Type B pancreatic cell (in vitro differentiated cells): ENCODE measurements around the gene DNER. TPM values are rescaled to one million over a fixed set of nuclear protein-coding genes. Genes with fewer than 3 reads are reported as not detected.

ENCODE experiments used
- DNase-seq: peaks from one replicate; pipeline ENCODE4 v3.0.0; 2021; ENCODE audit warnings: mixed read lengths; ENCODE audit not compliant: unreplicated experiment; ENCODE audit errors: extremely low spot score
- H3K27ac Mint-ChIP-seq: 2 replicates; pipeline ENCODE4 v1.8.0; 2021; ENCODE audit warnings: mild to moderate bottlenecking, mixed read lengths
- H3K27me3 Mint-ChIP-seq: 2 replicates; pipeline ENCODE4 v1.8.0; 2021; ENCODE audit warnings: mixed read lengths
- H3K36me3 Mint-ChIP-seq: 2 replicates; pipeline ENCODE4 v1.8.0; 2021; ENCODE audit warnings: mixed read lengths
- H3K4me1 Mint-ChIP-seq: one replicate; pipeline ENCODE4 v1.8.0; 2021; ENCODE audit warnings: mixed read lengths; ENCODE audit not compliant: unreplicated experiment
- H3K4me3 Mint-ChIP-seq: 2 replicates; pipeline ENCODE4 v1.8.0; 2021; ENCODE audit warnings: mild to moderate bottlenecking, mixed read lengths
- H3K9me3 Mint-ChIP-seq: 2 replicates; pipeline ENCODE4 v1.8.0; 2021; ENCODE audit warnings: mixed read lengths
- total RNA-seq: library from RNA; stranded (reverse); gene quantifications from 2 replicates; pipeline ENCODE4 v1.2.1, GENCODE V29; 2021; ENCODE audit warnings: low replicate concordance
- TF ChIP-seq, protein P1 (sequence below): fragments of 200-600 bp; sonication (generic); conservative IDR thresholded peaks from 2 replicates; pipeline ENCODE4 v1.5.0; 2021; ENCODE audit warnings: antibody characterized with exemption, mild to moderate bottlenecking

The DNER gene
- total RNA-seq, 1 donor from 2014 or later = 15.9 TPM

DNA sequence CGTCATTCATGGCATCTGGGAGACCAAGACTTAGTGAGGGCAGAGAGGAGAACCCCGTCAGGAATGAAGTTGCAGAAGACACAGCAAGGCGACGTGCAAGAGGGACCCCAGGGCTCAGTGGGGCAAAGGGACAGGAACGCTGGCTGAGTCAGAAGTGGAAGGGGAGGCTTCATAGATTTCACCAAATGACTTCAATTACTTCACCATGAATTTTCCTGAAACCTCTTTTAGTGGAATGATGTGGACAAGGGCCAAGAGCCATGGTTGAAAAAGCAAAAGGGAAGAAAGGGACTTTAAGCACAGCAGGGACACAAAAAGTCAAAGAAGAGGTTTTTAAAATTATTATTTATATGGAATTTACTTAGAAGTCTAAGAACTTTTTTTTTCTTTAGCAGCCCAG, 301.7 kb downstream of the DNER start:
- Mint-ChIP-seq H3K4me3 (no peak overlapping the region), H3K27me3 (no peaks in the 10 kb centered on the region), H3K27ac (no peak overlapping the region), H3K36me3 (peaks cover 4% of the 10 kb centered on the region), H3K4me1 (peaks cover 8% of the 10 kb centered on the region), H3K9me3 (no peaks in the 10 kb centered on the region)
- DNase-seq = no peak
- TF ChIP-seq, protein P1, sequence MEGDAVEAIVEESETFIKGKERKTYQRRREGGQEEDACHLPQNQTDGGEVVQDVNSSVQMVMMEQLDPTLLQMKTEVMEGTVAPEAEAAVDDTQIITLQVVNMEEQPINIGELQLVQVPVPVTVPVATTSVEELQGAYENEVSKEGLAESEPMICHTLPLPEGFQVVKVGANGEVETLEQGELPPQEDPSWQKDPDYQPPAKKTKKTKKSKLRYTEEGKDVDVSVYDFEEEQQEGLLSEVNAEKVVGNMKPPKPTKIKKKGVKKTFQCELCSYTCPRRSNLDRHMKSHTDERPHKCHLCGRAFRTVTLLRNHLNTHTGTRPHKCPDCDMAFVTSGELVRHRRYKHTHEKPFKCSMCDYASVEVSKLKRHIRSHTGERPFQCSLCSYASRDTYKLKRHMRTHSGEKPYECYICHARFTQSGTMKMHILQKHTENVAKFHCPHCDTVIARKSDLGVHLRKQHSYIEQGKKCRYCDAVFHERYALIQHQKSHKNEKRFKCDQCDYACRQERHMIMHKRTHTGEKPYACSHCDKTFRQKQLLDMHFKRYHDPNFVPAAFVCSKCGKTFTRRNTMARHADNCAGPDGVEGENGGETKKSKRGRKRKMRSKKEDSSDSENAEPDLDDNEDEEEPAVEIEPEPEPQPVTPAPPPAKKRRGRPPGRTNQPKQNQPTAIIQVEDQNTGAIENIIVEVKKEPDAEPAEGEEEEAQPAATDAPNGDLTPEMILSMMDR = no peak

DNA sequence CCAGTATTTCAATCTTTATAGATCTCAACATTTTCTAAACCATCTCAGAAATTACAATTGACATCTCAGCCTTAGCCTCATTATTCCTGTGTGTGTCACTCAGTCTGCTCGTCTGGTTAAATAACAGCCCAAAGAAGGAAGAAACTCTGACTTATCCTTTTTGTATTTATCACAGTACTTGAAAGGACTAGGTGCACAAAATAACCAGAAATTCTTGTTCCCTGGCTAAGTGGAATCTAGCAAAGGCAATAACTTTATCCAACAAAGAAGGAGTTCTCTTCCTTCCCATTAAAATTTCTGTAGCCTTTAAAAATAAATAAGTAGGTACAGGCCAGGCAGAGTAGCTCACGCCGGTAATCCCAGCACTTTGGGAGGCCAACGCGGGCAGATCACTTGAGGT, 303.4 kb downstream of the DNER start:
- H3K27ac Mint-ChIP-seq = peak overlapping the region; percentile 78
- peaks cover 4% of the 10 kb centered on the region for H3K36me3 Mint-ChIP-seq
- H3K9me3 Mint-ChIP-seq = no peaks in the 10 kb centered on the region
- H3K27me3 Mint-ChIP-seq = no peaks in the 10 kb centered on the region
- H3K4me3 Mint-ChIP-seq = peak overlapping the region; percentile 49
- peaks cover 8% of the 10 kb centered on the region for H3K4me1 Mint-ChIP-seq
- TF ChIP-seq, protein P1 = no peak
- DNase-seq = no peak

DNA sequence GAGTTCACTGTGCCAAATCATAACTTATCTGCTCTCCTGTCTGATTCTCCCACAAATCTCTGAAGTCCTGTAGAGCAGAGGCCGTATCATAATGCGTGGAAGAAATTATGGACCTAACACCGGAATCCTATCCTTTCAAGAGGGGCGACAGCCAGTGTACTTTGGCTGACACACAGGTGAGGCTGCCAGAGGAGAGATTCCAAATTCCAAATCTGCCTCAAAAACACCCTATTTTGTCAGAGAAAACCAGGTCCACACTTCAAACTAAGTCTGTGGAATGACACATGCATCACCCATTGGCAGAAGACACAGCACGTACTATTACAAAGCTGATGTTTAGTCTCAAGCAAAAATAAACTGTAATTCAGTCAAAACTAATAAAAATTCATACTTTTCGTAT, 304.1 kb downstream of the DNER start:
- TF ChIP-seq, protein P1 = no peak
- no peak for DNase-seq
- Mint-ChIP-seq H3K36me3 (peaks cover 4% of the 10 kb centered on the region), H3K4me3 (no peak overlapping the region), H3K27me3 (no peaks in the 10 kb centered on the region), H3K27ac (peak overlapping the region; percentile 97), H3K4me1 (peaks cover 8% of the 10 kb centered on the region), H3K9me3 (no peaks in the 10 kb centered on the region)

DNA sequence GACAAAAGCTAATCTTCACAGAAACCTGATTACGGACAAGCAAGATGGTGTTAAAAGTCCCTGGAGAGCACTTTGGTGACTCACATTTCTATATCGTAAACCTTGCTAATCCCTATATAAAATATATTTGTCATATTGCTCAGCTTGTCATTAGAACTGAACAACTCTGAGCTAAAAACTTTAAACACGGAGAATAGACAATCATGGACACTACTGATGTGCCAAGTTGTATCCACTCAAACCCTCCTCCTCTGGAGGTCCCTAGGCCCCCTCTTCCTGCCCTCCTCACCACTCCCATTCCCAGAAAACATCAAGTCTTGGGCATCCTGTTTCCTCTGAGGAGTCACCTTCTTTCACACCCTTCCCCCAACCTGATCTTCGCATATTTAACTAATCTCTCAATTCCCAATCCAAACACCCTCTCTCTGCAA, 304.6 kb downstream of the DNER start:
- peaks cover 8% of the 10 kb centered on the region for H3K4me1 Mint-ChIP-seq
- no peak overlapping the region for H3K4me3 Mint-ChIP-seq
- peak overlapping the region; percentile 97 for H3K27ac Mint-ChIP-seq
- H3K36me3 Mint-ChIP-seq = peaks cover 4% of the 10 kb centered on the region
- no peak for DNase-seq
- H3K9me3 Mint-ChIP-seq = no peaks in the 10 kb centered on the region
- TF ChIP-seq, protein P1 = no peak
- H3K27me3 Mint-ChIP-seq = no peaks in the 10 kb centered on the region

DNA sequence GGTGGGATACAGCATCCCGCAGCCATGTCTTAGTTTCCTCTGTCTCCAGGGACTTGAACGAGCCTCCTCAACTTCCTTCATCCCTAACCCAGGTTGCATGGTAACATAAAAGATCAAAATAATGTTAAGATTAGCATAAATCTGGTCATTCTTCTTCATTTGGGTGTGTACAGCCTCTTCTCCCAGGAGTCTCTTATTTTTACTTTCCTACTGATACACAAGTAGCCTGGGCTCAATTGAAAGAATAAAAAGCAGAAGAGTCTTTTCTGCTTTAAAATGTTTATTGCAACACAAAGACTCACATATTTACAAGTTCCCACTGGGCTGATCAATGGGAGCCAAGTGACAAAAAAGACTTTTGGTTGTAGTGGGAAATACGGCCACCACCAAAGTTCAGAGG, 305.4 kb downstream of the DNER start:
- peaks cover 8% of the 10 kb centered on the region for H3K4me1 Mint-ChIP-seq
- peak overlapping the region; percentile 97 for H3K27ac Mint-ChIP-seq
- TF ChIP-seq, protein P1 = no peak
- H3K36me3 Mint-ChIP-seq = peaks cover 4% of the 10 kb centered on the region
- peak overlapping the region; percentile 70 for H3K4me3 Mint-ChIP-seq
- DNase-seq = no peak
- no peaks in the 10 kb centered on the region for H3K27me3 Mint-ChIP-seq
- H3K9me3 Mint-ChIP-seq = no peaks in the 10 kb centered on the region

DNA sequence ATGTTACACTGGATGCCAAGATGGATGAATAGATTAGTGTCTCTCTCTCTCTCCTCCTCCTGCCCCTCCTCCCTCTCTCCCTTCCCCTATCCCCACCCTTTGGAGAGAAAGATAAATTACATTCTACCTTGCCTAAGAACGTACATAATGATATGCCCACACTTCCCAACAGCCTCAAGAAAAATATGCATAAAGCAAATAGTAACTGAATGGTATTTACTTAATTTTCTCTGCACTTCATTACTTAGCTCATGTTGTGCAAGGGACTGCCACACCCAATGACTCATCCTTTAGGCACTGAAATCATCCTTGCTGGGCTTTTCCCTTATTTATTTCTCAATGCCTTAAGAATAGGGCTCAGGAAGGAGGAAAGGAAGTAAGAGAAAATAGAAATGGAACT, 306.0 kb downstream of the DNER start:
- Mint-ChIP-seq H3K4me1 (peaks cover 8% of the 10 kb centered on the region), H3K9me3 (no peaks in the 10 kb centered on the region), H3K27me3 (no peaks in the 10 kb centered on the region), H3K36me3 (peaks cover 4% of the 10 kb centered on the region), H3K27ac (peak overlapping the region; percentile 97), H3K4me3 (peak overlapping the region; percentile 70)
- TF ChIP-seq, protein P1 = no peak
- no peak for DNase-seq
